ENCODE results near the gene OR52D1.

- no peak for TF ChIP-seq GATA2 (IDR thresholded peaks at IDR 0.05; ENCODE audit: low read depth, low read length)
- TF ChIP-seq GATA3 (IDR thresholded peaks at IDR 0.05; ENCODE audit: low read depth, low read length) = no peak
These were observed 33.8 kb downstream of the OR52D1 start for GRCh38 chr11:5522308-5522707.

Data from SH-SY5Y (cell line).